Measurements from ENCODE around the gene RPS19BP1. TPM values are rescaled to one million over a fixed set of nuclear protein-coding genes. Genes with fewer than 3 reads are reported as not detected.
A peak's percentile ranks its signal among the peaks of the same experiment; 100 is the strongest.

RPS19BP1 gene
- total RNA-seq (82.9 and 84.0 TPM in 2 replicates), polyA plus RNA-seq (117 and 118 TPM in 2 replicates)

- TF ChIP-seq CTCF (IDR thresholded peaks at IDR 0.05; ENCODE audit: poor library complexity) (no peak), EZH2phosphoT487 (IDR thresholded peaks at IDR 0.05; ENCODE audit: low read depth, severe bottlenecking, unreplicated experiment) (no peak), EZH2 (IDR thresholded peaks at IDR 0.05; ENCODE audit: borderline replicate concordance) (no peak)
- peak; percentile 100 for DNase-seq (ENCODE audit: low spot score)
- Histone ChIP-seq H3K4me3 (peak within 1 kb of the TSS; percentile 40), H3K4me1 (ENCODE audit: insufficient read depth) (peaks cover 36% of the 10 kb centered on the region), H3K36me3 (replicated peaks; ENCODE audit: insufficient read depth, low read depth) (no peaks in the 10 kb centered on the region), H3K79me2 (peaks cover 41% of the 10 kb centered on the region), H4K20me1 (ENCODE audit: insufficient read depth, poor library complexity, severe bottlenecking) (peaks cover 16% of the 10 kb centered on the region), H3K9me3 (ENCODE audit: low read depth) (no peaks in the 10 kb centered on the region), H2AFZ (peak within 1 kb of the TSS; percentile 64), H3K4me2 (peak within 1 kb of the TSS; percentile 83), H3K9me2 (replicated peaks; ENCODE audit: insufficient read depth) (no peaks in the 10 kb centered on the region), H3K27me3 (no peaks in the 10 kb centered on the region), H3K27ac (peak within 1 kb of the TSS; percentile 72)
- WGBS (ENCODE audit: low lambda C conversion rate, missing lambda C conversion rate): under 1% methylated on average over 56 of the region's 67 CpGs
Measured at GRCh38 chr22:39532215-39533073, at the start of gene RPS19BP1. TSS of gene RPS19BP1 (minus strand) at chr22:39532748. CDS start at chr22:39532738, 10 bp downstream.

GRCh38 chr22:39581303-39581702, 48.8 kb upstream of the RPS19BP1 start:
- Histone ChIP-seq H3K27me3 (no peaks in the 10 kb centered on the region), H3K27ac (no peak overlapping the region), H3K4me2 (no peak overlapping the region), H3K36me3 (replicated peaks; ENCODE audit: insufficient read depth, low read depth) (no peaks in the 10 kb centered on the region), H3K9me3 (ENCODE audit: low read depth) (no peaks in the 10 kb centered on the region), H4K20me1 (ENCODE audit: insufficient read depth, poor library complexity, severe bottlenecking) (no peaks in the 10 kb centered on the region), H3K4me1 (ENCODE audit: insufficient read depth) (no peaks in the 10 kb centered on the region), H3K4me3 (no peak overlapping the region), H3K79me2 (no peaks in the 10 kb centered on the region), H2AFZ (no peak overlapping the region), H3K9me2 (replicated peaks; ENCODE audit: insufficient read depth) (no peaks in the 10 kb centered on the region)
- WGBS (ENCODE audit: low lambda C conversion rate, missing lambda C conversion rate): 86% methylated on average over 8 of the region's 8 CpGs
- TF ChIP-seq CTCF (IDR thresholded peaks at IDR 0.05; ENCODE audit: poor library complexity) (no peak), EZH2 (IDR thresholded peaks at IDR 0.05; ENCODE audit: borderline replicate concordance) (no peak)
- no peak for DNase-seq (ENCODE audit: low spot score)

GRCh38 chr22:39580795-39581194, 48.2 kb upstream of the RPS19BP1 start:
- no peaks in the 10 kb centered on the region for H3K4me1 ChIP-seq (ENCODE audit: insufficient read depth)
- no peaks in the 10 kb centered on the region for H3K36me3 ChIP-seq (replicated peaks; ENCODE audit: insufficient read depth, low read depth)
- no peaks in the 10 kb centered on the region for H3K27me3 ChIP-seq
- H3K27ac ChIP-seq: no peak overlapping the region
- H3K4me2 ChIP-seq: no peak overlapping the region
- 93% methylated on average over 6 of the region's 6 CpGs for WGBS (ENCODE audit: low lambda C conversion rate, missing lambda C conversion rate)
- H2AFZ ChIP-seq: no peak overlapping the region
- no peaks in the 10 kb centered on the region for H3K9me2 ChIP-seq (replicated peaks; ENCODE audit: insufficient read depth)
- TF ChIP-seq CTCF (IDR thresholded peaks at IDR 0.05; ENCODE audit: poor library complexity): no peak
- no peaks in the 10 kb centered on the region for H4K20me1 ChIP-seq (ENCODE audit: insufficient read depth, poor library complexity, severe bottlenecking)
- no peaks in the 10 kb centered on the region for H3K79me2 ChIP-seq
- H3K9me3 ChIP-seq (ENCODE audit: low read depth): no peaks in the 10 kb centered on the region
- no peak overlapping the region for H3K4me3 ChIP-seq
- no peak for DNase-seq (ENCODE audit: low spot score)

Data from hepatocyte (in vitro differentiated cells).